ENCODE results near the gene KCNK17.

DNA sequence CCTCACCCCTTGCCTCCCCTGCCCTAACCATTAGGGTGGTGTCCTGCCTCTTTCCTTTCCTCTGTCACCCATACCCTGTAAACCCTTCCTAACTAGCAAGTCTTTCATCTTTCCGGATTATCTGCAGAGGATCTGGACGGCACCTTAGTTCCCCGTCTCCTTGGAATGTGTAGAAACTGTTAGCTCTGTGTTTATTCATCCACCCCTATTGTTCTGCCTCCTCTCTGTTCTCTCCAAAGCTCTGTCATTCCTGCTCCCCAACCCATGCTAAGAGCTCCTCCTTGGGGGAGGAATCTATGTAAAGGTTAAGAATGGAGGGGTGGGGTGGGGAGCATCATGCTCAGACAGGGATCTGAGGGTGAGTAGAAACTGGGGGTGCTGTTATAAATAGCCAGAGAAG, 45.5 kb downstream of the KCNK17 start:
- no peak for TF ChIP-seq POLR2A (IDR thresholded peaks at IDR 0.05; ENCODE audit: low read depth, low read length)
- no peak for TF ChIP-seq POLR2AphosphoS5 (IDR thresholded peaks at IDR 0.05; ENCODE audit: low read depth, low read length)

Measured in GM12892 (cell line).